ENCODE measurements around the gene EIF4H.

- TF ChIP-seq GATA3 (IDR thresholded peaks at IDR 0.05; ENCODE audit: low read depth, low read length) (no peak), GATA2 (IDR thresholded peaks at IDR 0.05; ENCODE audit: low read depth, low read length) (no peak)
Observed at GRCh38 chr7:74236284-74236683, 62.1 kb downstream of the EIF4H start.

Measured in SH-SY5Y (cell line).